Nephron progenitor cell (in vitro differentiated cells): Measurements from ENCODE around the gene ARGFX.
"Not testable (repeated sequence)": the region's sequence is repeated elsewhere in the genome, so short reads cannot be mapped to it uniquely, and the experiment has no call there.

Experiments used
- DNase-seq: peaks from one replicate; pipeline ENCODE4 v3.0.0; 2021
- H3K27ac Mint-ChIP-seq: 2 replicates; pipeline ENCODE4 v1.8.0; 2021; ENCODE audit warnings: mild to moderate bottlenecking, moderate library complexity, mixed read lengths
- H3K27me3 Mint-ChIP-seq: 2 replicates; pipeline ENCODE4 v1.8.0; 2021; ENCODE audit warnings: mild to moderate bottlenecking, low read depth, mixed read lengths; ENCODE audit not compliant: poor library complexity
- H3K36me3 Mint-ChIP-seq: 2 replicates; pipeline ENCODE4 v1.8.0; 2021; ENCODE audit warnings: low read depth, mixed read lengths
- H3K4me1 Mint-ChIP-seq: 2 replicates; pipeline ENCODE4 v1.8.0; 2021; ENCODE audit warnings: mixed read lengths
- H3K4me3 Mint-ChIP-seq: 2 replicates; pipeline ENCODE4 v1.8.0; 2021; ENCODE audit warnings: mild to moderate bottlenecking, moderate library complexity, mixed read lengths
- H3K9me3 Mint-ChIP-seq: 2 replicates; pipeline ENCODE4 v1.8.0; 2021; ENCODE audit warnings: mild to moderate bottlenecking, moderate library complexity, mixed read lengths
- CTCF ChIP-seq: fragments of 200-600 bp; sonication (generic); IDR thresholded peaks from 2 replicates; pipeline ENCODE4 v1.5.0; 2021; ENCODE audit warnings: antibody characterized with exemption

ARGFX gene

GRCh38 chr3:121562148-121562547, 5.6 kb upstream of the ARGFX start:
- Mint-ChIP-seq H3K4me1 (no peaks in the 10 kb centered on the region), H3K4me3 (no peak overlapping the region), H3K27me3 (peaks cover 8% of the 10 kb centered on the region), H3K27ac (no peak overlapping the region), H3K9me3 (peaks cover 4% of the 10 kb centered on the region), H3K36me3 (no peaks in the 10 kb centered on the region)
- TF ChIP-seq CTCF, result no peak
- DNase-seq, result no peak

- H3K4me3 Mint-ChIP-seq, result no peak overlapping the region
- TF ChIP-seq CTCF, result no peak
- no peaks in the 10 kb centered on the region for H3K36me3 Mint-ChIP-seq
- no peaks in the 10 kb centered on the region for H3K4me1 Mint-ChIP-seq
- DNase-seq, result no peak
- H3K9me3 Mint-ChIP-seq, result no peaks in the 10 kb centered on the region
- H3K27ac Mint-ChIP-seq, result no peak overlapping the region
- H3K27me3 Mint-ChIP-seq, result peaks cover 11% of the 10 kb centered on the region
Observed at GRCh38 chr3:121566773-121567172, 976 bp upstream of the ARGFX start.

- Mint-ChIP-seq H3K27me3 (no peaks in the 10 kb centered on the region), H3K4me1 (no peaks in the 10 kb centered on the region), H3K27ac (no peak overlapping the region), H3K9me3 (no peaks in the 10 kb centered on the region), H3K4me3 (no peak overlapping the region), H3K36me3 (no peaks in the 10 kb centered on the region)
- no peak for DNase-seq
- no peak for TF ChIP-seq CTCF
Observed at GRCh38 chr3:121574449-121574848, 6.7 kb downstream of the ARGFX start.

GRCh38 chr3:121581691-121582090, 13.9 kb downstream of the ARGFX start:
- Mint-ChIP-seq H3K36me3 (no peaks in the 10 kb centered on the region), H3K27ac (no peak overlapping the region), H3K9me3 (no peaks in the 10 kb centered on the region), H3K4me3 (no peak overlapping the region), H3K27me3 (peaks cover 8% of the 10 kb centered on the region), H3K4me1 (no peaks in the 10 kb centered on the region)
- no peak for TF ChIP-seq CTCF
- no peak for DNase-seq

GRCh38 chr3:121584418-121584817, 16.7 kb downstream of the ARGFX start:
- H3K4me3 Mint-ChIP-seq, result no peak overlapping the region
- no peak for TF ChIP-seq CTCF
- H3K27ac Mint-ChIP-seq, result no peak overlapping the region
- H3K36me3 Mint-ChIP-seq, result no peaks in the 10 kb centered on the region
- H3K4me1 Mint-ChIP-seq, result no peaks in the 10 kb centered on the region
- no peak for DNase-seq
- peaks cover 15% of the 10 kb centered on the region for H3K27me3 Mint-ChIP-seq
- no peaks in the 10 kb centered on the region for H3K9me3 Mint-ChIP-seq

- H3K4me3 Mint-ChIP-seq, result no peak within 1 kb of the TSS
Observed at GRCh38 chr3:121592856-121593702, 25.3 kb downstream of the ARGFX start, which contains the start of gene FBXO40. FBXO40 (plus strand) TSS chr3:121593379; CDS start chr3:121620576, 27,197 bp downstream.

GRCh38 chr3:121593806-121594205, 26.1 kb downstream of the ARGFX start:
- not testable (repeated sequence) for H3K4me1 Mint-ChIP-seq, DNase-seq, H3K9me3 Mint-ChIP-seq, H3K27ac Mint-ChIP-seq, H3K36me3 Mint-ChIP-seq, H3K4me3 Mint-ChIP-seq
- peaks cover 21% of the 10 kb centered on the region for H3K27me3 Mint-ChIP-seq

More at GRCh38 chr3:121592856-121593702, 25.3 kb downstream of the ARGFX start, which contains the start of gene FBXO40:
- Mint-ChIP-seq H3K9me3 (no peaks in the 10 kb centered on the region), H3K4me1 (no peaks in the 10 kb centered on the region), H3K27ac (no peak within 1 kb of the TSS), H3K27me3 (peaks cover 21% of the 10 kb centered on the region), H3K36me3 (no peaks in the 10 kb centered on the region)
- DNase-seq, result no peak
- no peak for TF ChIP-seq CTCF
